GM19395 (cell line): Measurements from ENCODE around the gene CDH4.

Experiments
- ATAC-seq: cut with Tn5 transposase; IDR thresholded peaks from one replicate; pipeline ENCODE4 v1.9.1; 2021; ENCODE audit warnings: mild to moderate bottlenecking, moderate library complexity; ENCODE audit not compliant: unreplicated experiment

Gene CDH4

GRCh38 chr20:61322151-61322865, 70.2 kb downstream of the CDH4 start:
- no peak for ATAC-seq

- ATAC-seq: no peak
Observed at GRCh38 chr20:61324906-61325305, 72.8 kb downstream of the CDH4 start.

- ATAC-seq: no peak
Observed at GRCh38 chr20:61325718-61326117, 73.7 kb downstream of the CDH4 start.

- ATAC-seq: no peak
Observed at GRCh38 chr20:61328911-61329558, 77.0 kb downstream of the CDH4 start.

- no peak for ATAC-seq
Observed at GRCh38 chr20:61330441-61330840, 78.4 kb downstream of the CDH4 start.

GRCh38 chr20:61331543-61331942, 79.5 kb downstream of the CDH4 start:
- ATAC-seq: no peak

GRCh38 chr20:61332016-61332975, 80.2 kb downstream of the CDH4 start:
- no peak for ATAC-seq

GRCh38 chr20:61333484-61334108, 81.5 kb downstream of the CDH4 start:
- no peak for ATAC-seq

GRCh38 chr20:61340157-61340556, 88.1 kb downstream of the CDH4 start:
- no peak for ATAC-seq

GRCh38 chr20:61341605-61342004, 89.5 kb downstream of the CDH4 start:
- no peak for ATAC-seq

- ATAC-seq: no peak
Observed at GRCh38 chr20:61343934-61344333, 91.9 kb downstream of the CDH4 start.

GRCh38 chr20:61345656-61346055, 93.6 kb downstream of the CDH4 start:
- ATAC-seq: no peak

GRCh38 chr20:61346996-61347395, 94.9 kb downstream of the CDH4 start:
- ATAC-seq: no peak

- ATAC-seq: no peak
Observed at GRCh38 chr20:61347443-61347842, 95.4 kb downstream of the CDH4 start.

- ATAC-seq: no peak
Observed at GRCh38 chr20:61349447-61350165, 97.5 kb downstream of the CDH4 start.

- ATAC-seq: no peak
Observed at GRCh38 chr20:61350500-61351250, 98.6 kb downstream of the CDH4 start.

- no peak for ATAC-seq
Observed at GRCh38 chr20:61352346-61353260, 100.5 kb downstream of the CDH4 start.

- no peak for ATAC-seq
Observed at GRCh38 chr20:61353261-61354000, 101.4 kb downstream of the CDH4 start.
